ENCODE data around the gene SHANK1.
"Not testable (repeated sequence)": the region's sequence is repeated elsewhere in the genome, so short reads cannot be mapped to it uniquely, and the experiment has no call there.

Gene SHANK1

GRCh38 chr19:50719566-50719965 is at the start of gene SHANK1:
Gene SHANK1, minus strand, starts transcription at chr19:50719802. Its CDS starts 2,883 bp downstream, at chr19:50716919.
- Mint-ChIP-seq H3K4me3 (no peak within 1 kb of the TSS), H3K36me3 (no peaks in the 10 kb centered on the region), H3K4me1 (peaks cover 8% of the 10 kb centered on the region), H3K27ac (no peak within 1 kb of the TSS), H3K27me3 (peaks cover 93% of the 10 kb centered on the region), H3K9me3 (no peaks in the 10 kb centered on the region)
- DNase-seq, result no peak
- CTCF ChIA-PET, result no interaction called here

GRCh38 chr19:50768277-50768676 is 48.7 kb upstream of the SHANK1 start:
- Mint-ChIP-seq H3K36me3 (no peaks in the 10 kb centered on the region), H3K27ac (no peak overlapping the region), H3K27me3 (peaks cover 10% of the 10 kb centered on the region), H3K4me1 (no peaks in the 10 kb centered on the region), H3K4me3 (no peak overlapping the region), H3K9me3 (no peaks in the 10 kb centered on the region)
- DNase-seq, result no peak
- CTCF ChIA-PET, result no interaction called here

GRCh38 chr19:50767263-50767662 is 47.7 kb upstream of the SHANK1 start:
- H3K36me3 Mint-ChIP-seq, CTCF ChIA-PET, H3K27ac Mint-ChIP-seq, H3K9me3 Mint-ChIP-seq, H3K4me1 Mint-ChIP-seq, DNase-seq, H3K27me3 Mint-ChIP-seq, H3K4me3 Mint-ChIP-seq: not testable (repeated sequence)

GRCh38 chr19:50766746-50767145 is 47.1 kb upstream of the SHANK1 start:
- DNase-seq, CTCF ChIA-PET: not testable (repeated sequence)

GRCh38 chr19:50764409-50764808 is 44.8 kb upstream of the SHANK1 start:
- Mint-ChIP-seq H3K27me3 (peaks cover 13% of the 10 kb centered on the region), H3K36me3 (no peaks in the 10 kb centered on the region), H3K27ac (no peak overlapping the region), H3K4me1 (no peaks in the 10 kb centered on the region), H3K9me3 (no peaks in the 10 kb centered on the region), H3K4me3 (no peak overlapping the region)
- CTCF ChIA-PET, result no interaction called here
- no peak for DNase-seq

More at GRCh38 chr19:50766746-50767145, 47.1 kb upstream of the SHANK1 start:
- H3K4me1 Mint-ChIP-seq, H3K27me3 Mint-ChIP-seq, H3K4me3 Mint-ChIP-seq, H3K36me3 Mint-ChIP-seq, H3K9me3 Mint-ChIP-seq, H3K27ac Mint-ChIP-seq: not testable (repeated sequence)

- H3K36me3 Mint-ChIP-seq, CTCF ChIA-PET, H3K9me3 Mint-ChIP-seq, H3K4me1 Mint-ChIP-seq, H3K27ac Mint-ChIP-seq, DNase-seq, H3K4me3 Mint-ChIP-seq: not testable (repeated sequence)
- H3K27me3 Mint-ChIP-seq, result peaks cover 13% of the 10 kb centered on the region
Observed at GRCh38 chr19:50763521-50763920, 43.9 kb upstream of the SHANK1 start.

- H3K27me3 Mint-ChIP-seq, H3K27ac Mint-ChIP-seq, H3K9me3 Mint-ChIP-seq, H3K4me3 Mint-ChIP-seq, CTCF ChIA-PET, H3K36me3 Mint-ChIP-seq, DNase-seq, H3K4me1 Mint-ChIP-seq: not testable (repeated sequence)
Observed at GRCh38 chr19:50761501-50761900, 41.9 kb upstream of the SHANK1 start.

GRCh38 chr19:50759886-50760285 is 40.3 kb upstream of the SHANK1 start:
- CTCF ChIA-PET, result no interaction called here
- no peak overlapping the region for H3K4me3 Mint-ChIP-seq

GRCh38 chr19:50759076-50759475 is 39.5 kb upstream of the SHANK1 start:
- H3K36me3 Mint-ChIP-seq, CTCF ChIA-PET: not testable (repeated sequence)
- peaks cover 23% of the 10 kb centered on the region for H3K27me3 Mint-ChIP-seq

More at GRCh38 chr19:50759886-50760285, 40.3 kb upstream of the SHANK1 start:
- Mint-ChIP-seq H3K36me3 (no peaks in the 10 kb centered on the region), H3K27ac (no peak overlapping the region), H3K4me1 (no peaks in the 10 kb centered on the region), H3K27me3 (peaks cover 16% of the 10 kb centered on the region), H3K9me3 (no peaks in the 10 kb centered on the region)
- DNase-seq, result no peak

GRCh38 chr19:50757624-50758023 is 38.0 kb upstream of the SHANK1 start:
- CTCF ChIA-PET, DNase-seq, H3K36me3 Mint-ChIP-seq, H3K4me1 Mint-ChIP-seq, H3K4me3 Mint-ChIP-seq, H3K27ac Mint-ChIP-seq, H3K9me3 Mint-ChIP-seq: not testable (repeated sequence)
- H3K27me3 Mint-ChIP-seq, result peaks cover 28% of the 10 kb centered on the region

More at GRCh38 chr19:50759076-50759475, 39.5 kb upstream of the SHANK1 start:
- DNase-seq, H3K9me3 Mint-ChIP-seq, H3K4me3 Mint-ChIP-seq, H3K4me1 Mint-ChIP-seq, H3K27ac Mint-ChIP-seq: not testable (repeated sequence)

- H3K4me3 Mint-ChIP-seq, CTCF ChIA-PET, DNase-seq, H3K27ac Mint-ChIP-seq, H3K4me1 Mint-ChIP-seq, H3K36me3 Mint-ChIP-seq, H3K9me3 Mint-ChIP-seq: not testable (repeated sequence)
- peaks cover 28% of the 10 kb centered on the region for H3K27me3 Mint-ChIP-seq
Observed at GRCh38 chr19:50756244-50756643, 36.6 kb upstream of the SHANK1 start.

- CTCF ChIA-PET, result no interaction called here
- Mint-ChIP-seq H3K27me3 (peaks cover 24% of the 10 kb centered on the region), H3K4me1 (no peaks in the 10 kb centered on the region), H3K9me3 (no peaks in the 10 kb centered on the region), H3K36me3 (no peaks in the 10 kb centered on the region), H3K27ac (no peak overlapping the region), H3K4me3 (no peak overlapping the region)
- no peak for DNase-seq
Observed at GRCh38 chr19:50753879-50754278, 34.3 kb upstream of the SHANK1 start.

GRCh38 chr19:50750010-50750409 is 30.4 kb upstream of the SHANK1 start:
- no peak for DNase-seq
- H3K36me3 Mint-ChIP-seq, result no peaks in the 10 kb centered on the region
- no peak overlapping the region for H3K4me3 Mint-ChIP-seq
- H3K9me3 Mint-ChIP-seq, result no peaks in the 10 kb centered on the region
- CTCF ChIA-PET, result interaction anchor here (0.6 kb wide), 1 partner anchor 246 kb away, joined by 3 read pairs; no protein-coding TSS in a partner anchor
- H3K27me3 Mint-ChIP-seq, result peaks cover 12% of the 10 kb centered on the region
- H3K4me1 Mint-ChIP-seq, result no peaks in the 10 kb centered on the region
- no peak overlapping the region for H3K27ac Mint-ChIP-seq

- DNase-seq, result no peak
- no peak overlapping the region for H3K27ac Mint-ChIP-seq
- no peaks in the 10 kb centered on the region for H3K36me3 Mint-ChIP-seq
- H3K4me3 Mint-ChIP-seq, result no peak overlapping the region
- H3K9me3 Mint-ChIP-seq, result no peaks in the 10 kb centered on the region
- CTCF ChIA-PET, result interaction anchor here (0.6 kb wide), 1 partner anchor 246 kb away, joined by 3 read pairs; no protein-coding TSS in a partner anchor
- H3K27me3 Mint-ChIP-seq, result peaks cover 8% of the 10 kb centered on the region
- H3K4me1 Mint-ChIP-seq, result no peaks in the 10 kb centered on the region
Observed at GRCh38 chr19:50749490-50749889, 29.9 kb upstream of the SHANK1 start.

- CTCF ChIA-PET, H3K9me3 Mint-ChIP-seq, H3K4me1 Mint-ChIP-seq, H3K36me3 Mint-ChIP-seq, H3K27me3 Mint-ChIP-seq, H3K4me3 Mint-ChIP-seq, DNase-seq, H3K27ac Mint-ChIP-seq: not testable (repeated sequence)
Observed at GRCh38 chr19:50747141-50747540, 27.5 kb upstream of the SHANK1 start.

- H3K36me3 Mint-ChIP-seq, result no peaks in the 10 kb centered on the region
- H3K27me3 Mint-ChIP-seq, result peaks cover 7% of the 10 kb centered on the region
- CTCF ChIA-PET, result no interaction called here
- no peaks in the 10 kb centered on the region for H3K4me1 Mint-ChIP-seq
- no peak overlapping the region for H3K27ac Mint-ChIP-seq
- no peak overlapping the region for H3K4me3 Mint-ChIP-seq
- no peaks in the 10 kb centered on the region for H3K9me3 Mint-ChIP-seq
- no peak for DNase-seq
Observed at GRCh38 chr19:50745221-50745620, 25.6 kb upstream of the SHANK1 start.

All from activated naive CD4-positive, alpha-beta T cell treated with anti-CD3 and anti-CD28 coated beads, Interleukin-2, amount 10 ng/mL, durations not matched to agents 7 days and 5 days (primary cell).